ENCODE data around the gene CMTM6.
A peak's percentile ranks its signal among the peaks of the same experiment; 100 is the strongest.
"Not testable (repeated sequence)": the region's sequence is repeated elsewhere in the genome, so short reads cannot be mapped to it uniquely, and the experiment has no call there.

Gene CMTM6, protein sequence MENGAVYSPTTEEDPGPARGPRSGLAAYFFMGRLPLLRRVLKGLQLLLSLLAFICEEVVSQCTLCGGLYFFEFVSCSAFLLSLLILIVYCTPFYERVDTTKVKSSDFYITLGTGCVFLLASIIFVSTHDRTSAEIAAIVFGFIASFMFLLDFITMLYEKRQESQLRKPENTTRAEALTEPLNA

DNA sequence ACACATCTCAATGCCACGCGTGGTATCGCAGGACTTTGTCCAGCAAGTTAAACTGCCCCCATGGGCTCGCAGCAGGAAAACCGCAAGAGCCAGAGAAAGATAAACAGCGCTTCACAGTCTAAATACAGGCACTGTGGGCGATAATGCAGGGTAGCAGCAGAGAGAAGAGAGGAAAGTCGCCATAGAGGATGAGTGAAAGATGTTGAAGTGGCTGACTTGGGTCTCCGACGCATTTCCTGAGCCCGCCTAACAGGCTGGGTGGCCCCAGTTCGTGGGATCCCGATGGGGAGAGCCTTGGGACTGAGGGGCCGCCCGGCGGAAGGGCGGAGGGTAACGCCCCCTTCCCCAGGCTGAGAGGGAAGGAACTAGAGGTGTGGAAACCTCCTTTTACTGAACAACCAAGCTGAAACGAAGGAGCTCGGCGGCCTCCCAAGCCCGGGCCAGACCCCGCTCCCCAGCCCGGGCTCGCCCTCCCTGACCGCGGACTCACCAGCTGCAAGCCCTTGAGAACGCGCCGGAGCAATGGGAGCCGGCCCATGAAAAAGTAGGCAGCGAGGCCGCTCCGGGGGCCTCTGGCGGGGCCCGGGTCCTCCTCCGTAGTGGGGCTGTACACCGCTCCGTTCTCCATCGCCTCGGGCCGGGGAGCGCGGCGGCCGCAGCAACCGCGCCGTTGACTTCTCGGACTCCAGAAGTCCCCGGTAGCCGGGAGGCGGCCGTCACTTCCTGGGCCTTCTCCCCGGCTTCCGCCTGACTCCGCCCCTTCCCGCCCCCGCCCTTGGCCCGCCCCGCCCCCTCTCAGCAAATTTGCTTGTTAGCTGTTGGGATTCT, at the start of gene CMTM6:
Gene CMTM6 (minus strand): TSS at position 735 of the 828 bp plus-strand sequence. CDS start 107 bp downstream, at position 628.
- DNase-seq (ENCODE audit: low read depth in 3 of 3) = peak; percentile 42 to 71 (median 54)

DNA sequence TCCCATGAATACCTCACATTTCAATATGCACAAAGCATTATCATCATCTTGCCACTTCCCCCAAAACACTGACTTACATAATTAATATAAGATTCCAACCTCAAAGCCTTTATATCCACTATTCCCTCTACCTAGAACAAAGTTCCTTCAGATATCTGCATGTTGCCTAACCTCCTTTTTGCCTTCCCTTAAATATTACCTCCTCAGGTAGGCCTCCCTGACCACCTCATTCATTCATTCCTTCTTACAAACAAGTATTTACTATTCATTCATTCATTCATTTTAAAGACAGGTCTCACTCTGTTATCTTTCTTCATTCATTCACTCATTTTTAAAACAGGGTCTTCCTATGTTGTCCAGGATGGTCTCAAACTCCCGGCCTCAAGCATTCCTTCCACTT, 49.4 kb upstream of the CMTM6 start:
- no peak for DNase-seq (ENCODE audit: low read depth in 3 of 3)

DNA sequence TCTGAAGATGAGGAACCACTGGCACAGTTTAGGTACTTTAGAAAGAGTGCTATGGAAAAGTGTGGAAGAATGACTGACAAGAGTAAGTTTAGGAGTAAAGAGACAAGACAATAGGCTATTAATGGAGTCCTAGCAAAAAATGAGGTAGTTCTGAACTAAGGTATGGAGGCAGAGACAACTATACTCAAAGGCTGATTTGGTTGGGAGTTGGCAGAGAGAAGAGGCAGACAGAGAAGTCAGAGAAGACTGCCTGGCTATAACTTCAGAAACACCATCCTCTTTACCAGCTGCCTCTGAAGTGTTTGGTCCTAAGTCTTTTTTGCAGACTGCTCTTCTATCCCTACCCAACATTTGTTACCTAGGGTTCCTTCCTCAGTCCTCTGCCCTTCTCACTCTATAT, 48.8 kb upstream of the CMTM6 start:
- DNase-seq (ENCODE audit: low read depth in 3 of 3) = no peak

DNA sequence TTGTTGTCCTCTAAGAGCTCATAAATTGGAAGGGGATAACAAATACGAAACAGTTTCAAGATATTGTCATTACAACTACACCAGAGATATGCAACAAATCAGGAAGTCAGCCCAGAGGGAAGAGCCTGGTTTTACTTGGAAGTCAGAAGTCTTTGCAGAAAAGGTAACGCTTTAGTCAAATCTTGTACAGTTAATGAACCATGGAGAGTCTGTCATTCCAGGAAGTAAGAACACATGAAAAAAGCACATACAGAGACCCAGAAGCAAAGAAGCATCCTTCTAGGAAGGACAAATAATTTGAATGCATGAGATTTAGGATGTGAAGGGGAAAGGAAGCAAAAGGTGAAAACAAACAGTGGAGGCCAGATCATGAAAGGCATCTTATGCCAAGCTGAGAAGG, 48.4 kb upstream of the CMTM6 start:
- no peak for DNase-seq (ENCODE audit: low read depth in 3 of 3)

DNA sequence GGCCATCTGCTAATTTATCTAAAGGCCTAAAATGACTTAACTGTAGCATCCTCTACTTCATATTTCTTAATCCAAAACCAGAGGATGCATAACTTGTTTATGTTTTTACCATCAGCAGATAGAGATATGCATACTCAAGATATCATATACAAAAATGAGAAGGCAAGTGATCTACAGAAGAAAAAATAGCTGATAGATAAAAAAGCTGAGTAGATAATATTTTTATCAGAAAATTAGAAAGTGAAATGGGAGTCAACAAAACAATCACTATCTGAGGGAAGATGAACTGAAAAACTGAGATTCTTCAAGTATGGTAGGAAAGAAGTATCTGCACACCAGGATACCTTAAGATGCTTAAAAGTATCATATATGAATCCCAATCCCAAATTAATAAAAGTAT, 42.7 kb upstream of the CMTM6 start:
- DNase-seq (ENCODE audit: low read depth in 3 of 3) = no peak

DNA sequence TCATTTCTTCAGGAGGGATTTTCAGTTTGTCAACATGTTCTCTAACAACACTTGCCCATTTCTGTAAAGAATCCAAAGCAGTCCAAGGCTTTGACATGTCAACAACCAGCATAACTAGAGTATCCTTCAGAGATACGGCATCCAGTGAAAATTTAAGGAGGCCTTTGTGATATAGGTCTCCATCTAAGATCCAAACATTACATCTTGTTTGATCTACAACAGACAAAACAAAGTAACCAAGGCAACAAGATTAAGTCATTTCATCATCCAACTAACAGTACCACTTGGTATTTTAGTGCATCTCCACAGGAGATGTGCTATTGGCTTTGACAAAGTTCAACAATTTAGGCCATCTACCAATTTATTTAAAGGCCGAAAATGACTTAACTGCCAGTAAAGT, 42.2 kb upstream of the CMTM6 start:
- DNase-seq (ENCODE audit: low read depth in 3 of 3) = no peak

DNA sequence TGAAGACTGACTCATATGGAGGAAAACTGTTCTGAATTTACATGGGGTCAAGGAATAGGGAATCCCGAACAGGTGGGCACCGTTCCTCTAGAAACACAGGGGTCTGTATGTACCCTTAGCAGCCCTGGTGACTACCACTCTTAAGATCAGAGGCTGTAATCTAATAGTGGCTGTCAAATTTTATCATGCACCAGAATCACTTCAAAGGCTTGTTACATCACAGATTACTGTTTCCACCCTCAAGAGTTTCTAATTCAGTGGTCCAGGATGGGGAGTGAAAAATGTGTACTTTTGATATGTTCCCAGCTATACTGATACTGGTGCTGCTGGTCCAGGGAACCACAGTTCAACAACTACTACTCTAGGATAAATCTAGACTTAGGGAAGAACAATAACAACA, 40.2 kb upstream of the CMTM6 start:
- no peak for DNase-seq (ENCODE audit: low read depth in 3 of 3)

DNA sequence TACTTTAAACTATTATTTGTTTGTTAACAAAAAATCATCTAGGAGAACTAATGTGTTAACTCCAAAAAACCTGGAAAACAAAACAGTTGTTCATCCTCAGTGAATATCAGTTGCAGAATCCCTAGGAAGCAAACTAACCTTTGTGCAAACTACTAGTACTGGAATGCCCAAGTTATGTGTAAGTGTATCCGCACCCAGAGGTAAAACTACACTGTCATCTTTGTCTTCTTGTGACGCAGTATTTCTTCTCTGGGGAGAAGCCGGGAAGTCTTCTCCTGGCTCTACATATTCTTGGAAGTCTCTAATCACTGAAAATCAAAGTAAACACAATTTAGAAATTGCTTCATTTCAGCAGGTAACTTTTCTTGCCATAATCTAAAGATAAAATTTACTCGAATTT, 38.2 kb upstream of the CMTM6 start:
- DNase-seq (ENCODE audit: low read depth in 3 of 3) = no peak

DNA sequence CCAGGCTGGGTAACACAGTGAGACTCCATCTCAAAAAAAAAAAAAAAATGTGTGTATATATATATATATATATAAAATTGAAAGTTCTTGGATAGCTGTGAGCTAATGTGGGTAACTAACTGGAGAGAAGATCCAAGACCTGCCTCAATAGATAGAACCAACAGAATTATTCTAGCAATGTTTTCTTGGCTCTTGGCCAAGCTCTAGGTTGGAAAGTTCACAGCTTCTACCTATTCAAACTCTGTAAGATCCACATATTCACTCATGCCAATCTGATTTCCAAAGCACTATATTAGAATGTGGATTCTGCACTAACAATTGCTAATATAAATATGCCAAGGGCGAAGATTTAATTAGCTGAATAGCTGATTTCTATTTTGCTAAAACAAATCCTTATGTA, 29.8 kb upstream of the CMTM6 start:
- no peak for DNase-seq (ENCODE audit: low read depth in 3 of 3)

DNA sequence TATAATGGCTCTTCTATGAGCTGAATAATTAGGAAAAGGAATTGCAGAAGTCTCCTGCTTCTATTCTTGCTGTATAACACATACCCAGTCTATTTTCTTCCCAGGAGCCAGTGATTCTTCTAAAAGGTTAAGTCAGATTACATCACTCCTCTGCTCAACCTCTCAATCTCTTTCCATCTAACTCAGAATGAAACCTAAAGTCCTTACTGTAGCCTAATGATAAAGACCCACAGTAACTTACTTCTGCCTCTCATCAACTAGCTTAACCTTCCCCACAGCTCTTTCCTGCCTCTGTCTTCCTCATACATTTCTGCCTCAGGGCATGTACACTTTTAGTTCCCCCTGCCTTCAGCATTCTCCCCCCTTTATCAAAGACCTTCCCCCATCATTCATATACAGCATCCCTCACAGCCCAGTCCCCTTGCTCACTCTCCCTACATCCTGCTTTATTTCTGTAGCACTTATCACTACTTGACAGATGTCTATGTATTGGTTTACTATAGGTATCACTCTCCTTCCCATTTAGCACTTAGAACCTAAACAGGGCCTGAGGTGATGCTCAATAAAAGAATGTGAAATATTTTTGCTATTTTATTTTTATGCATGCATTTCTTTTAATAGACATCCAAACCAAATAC, 28.5 kb upstream of the CMTM6 start:
- DNase-seq (ENCODE audit: low read depth in 3 of 3) = no peak

DNA sequence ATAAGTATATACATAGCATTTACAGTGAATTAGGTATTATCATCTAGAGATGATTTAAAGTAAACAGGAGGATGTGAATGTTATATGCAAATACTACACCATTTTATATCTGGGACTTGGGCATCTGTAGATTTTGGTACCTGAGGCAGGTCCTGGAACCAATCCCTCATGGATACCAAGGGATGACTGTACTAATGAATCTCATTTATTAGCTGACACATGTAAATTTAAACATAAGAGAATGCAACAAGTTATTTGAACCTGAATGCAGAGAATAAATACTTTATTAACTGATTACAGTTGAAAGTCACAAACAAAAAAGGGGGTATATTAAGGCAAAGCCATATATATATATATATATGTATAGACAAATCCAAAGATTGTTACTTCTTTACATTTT, 23.1 kb upstream of the CMTM6 start:
- no peak for DNase-seq (ENCODE audit: low read depth in 3 of 3)

DNA sequence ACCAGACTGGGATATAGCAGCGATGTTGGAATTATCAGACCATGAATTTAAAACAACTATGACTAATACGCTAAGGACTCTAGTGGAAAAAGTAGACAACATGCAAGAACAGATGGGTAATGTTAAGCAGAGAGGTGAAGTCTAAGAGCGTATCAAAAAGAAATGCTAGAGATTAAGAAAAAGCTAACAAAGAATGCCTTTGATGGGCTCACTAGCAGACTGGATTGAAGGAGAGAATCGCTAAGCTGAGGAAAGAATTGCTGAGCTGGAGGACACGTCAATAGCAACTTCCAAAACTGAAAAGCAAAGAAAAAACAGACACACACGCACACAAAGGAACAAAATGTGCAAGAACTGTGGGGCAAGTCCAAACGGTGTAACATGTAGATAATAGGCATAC, 20.0 kb upstream of the CMTM6 start:
- DNase-seq (ENCODE audit: low read depth in 3 of 3) = no peak

DNA sequence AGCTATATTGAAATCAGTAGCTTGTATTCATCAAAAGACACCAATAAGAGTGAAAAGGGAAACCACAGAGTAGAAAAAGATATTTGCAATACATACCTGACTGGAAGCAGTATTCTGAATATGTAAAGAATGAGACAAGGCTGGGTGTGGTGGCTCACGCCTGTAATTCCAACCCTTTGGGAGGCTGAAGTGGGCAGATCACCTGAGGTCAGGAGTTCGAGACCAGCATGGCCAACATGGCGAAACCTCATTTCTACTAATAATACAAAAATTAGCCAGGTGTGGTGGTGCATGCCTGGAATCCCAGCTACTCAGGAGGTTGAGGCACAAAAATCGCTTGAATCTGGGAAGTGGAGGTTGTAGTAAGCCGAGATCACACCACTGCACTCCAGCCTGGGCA, 16.3 kb upstream of the CMTM6 start:
- not testable (repeated sequence) for DNase-seq (ENCODE audit: low read depth in 3 of 3)

DNA sequence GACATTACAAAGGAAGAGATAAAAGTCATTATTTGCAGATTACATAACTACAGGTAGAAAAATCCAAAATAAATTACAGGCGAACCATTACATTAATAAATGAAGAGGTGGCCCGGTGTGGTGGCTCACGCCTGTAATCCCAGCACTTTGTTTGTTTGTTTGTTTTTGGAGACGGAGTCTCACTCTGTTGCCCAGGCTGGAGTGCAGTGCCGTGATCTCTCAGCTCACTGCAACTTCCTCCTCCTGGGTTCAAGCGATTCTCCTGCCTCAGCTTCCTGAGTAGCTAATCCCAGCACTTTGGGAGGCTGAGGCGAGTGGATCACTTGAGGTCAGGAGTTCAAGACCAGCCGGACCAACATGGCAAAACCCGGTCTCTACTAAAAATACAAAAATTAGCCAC, 14.1 kb upstream of the CMTM6 start:
- not testable (repeated sequence) for DNase-seq (ENCODE audit: low read depth in 3 of 3)

DNA sequence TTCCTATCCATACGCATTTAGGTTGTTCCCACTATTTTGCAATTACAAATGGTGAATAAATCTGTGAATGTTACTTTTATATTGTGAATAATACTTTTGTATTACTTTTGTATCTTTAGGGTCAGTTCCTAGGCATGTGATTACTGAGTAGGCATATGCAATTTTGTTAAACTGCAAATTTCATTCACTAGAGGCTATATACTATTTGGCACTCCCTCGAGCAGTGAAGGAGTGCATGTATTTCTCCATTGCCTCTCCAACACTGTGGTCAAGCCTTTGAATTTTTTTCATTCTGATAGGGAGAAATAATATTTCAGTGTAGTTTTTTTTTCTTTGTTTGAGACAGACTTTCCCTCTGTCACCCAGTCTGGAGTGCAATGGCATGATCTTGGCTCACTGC, 8.4 kb upstream of the CMTM6 start:
- no peak for DNase-seq (ENCODE audit: low read depth in 3 of 3)

DNA sequence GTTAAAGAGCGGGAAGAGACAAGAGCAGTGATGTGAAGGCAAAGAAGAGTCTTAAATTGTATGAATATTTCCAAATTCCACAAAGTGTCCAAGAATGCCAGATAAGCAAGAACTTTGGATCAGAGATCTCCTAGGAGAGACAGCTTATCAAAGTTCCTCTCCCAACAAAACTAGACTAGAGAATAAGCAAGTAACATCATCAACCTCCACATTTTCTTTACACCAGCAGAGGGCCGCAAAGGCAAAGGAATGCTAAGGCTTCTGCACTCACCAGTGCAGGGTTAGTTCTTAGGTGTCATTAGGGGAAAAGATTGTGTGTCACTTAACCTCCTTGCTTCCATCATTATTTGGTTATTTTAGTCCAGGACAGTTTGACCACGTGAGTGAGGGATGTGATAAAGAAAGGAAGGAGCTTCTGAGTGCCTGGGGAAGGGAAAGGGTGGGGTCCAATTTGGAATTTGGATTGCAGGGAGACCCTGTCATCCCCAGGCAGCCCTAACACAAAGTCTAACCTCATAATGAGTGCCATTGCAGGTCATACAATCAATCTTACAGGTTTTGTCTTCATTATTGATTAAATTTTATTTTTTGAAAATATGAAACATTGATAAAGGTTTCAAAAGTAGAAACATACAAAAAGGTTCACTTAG, 7.5 kb upstream of the CMTM6 start:
- peak; percentile 19 to 46 (median 44) for DNase-seq (ENCODE audit: low read depth in 3 of 3)

DNA sequence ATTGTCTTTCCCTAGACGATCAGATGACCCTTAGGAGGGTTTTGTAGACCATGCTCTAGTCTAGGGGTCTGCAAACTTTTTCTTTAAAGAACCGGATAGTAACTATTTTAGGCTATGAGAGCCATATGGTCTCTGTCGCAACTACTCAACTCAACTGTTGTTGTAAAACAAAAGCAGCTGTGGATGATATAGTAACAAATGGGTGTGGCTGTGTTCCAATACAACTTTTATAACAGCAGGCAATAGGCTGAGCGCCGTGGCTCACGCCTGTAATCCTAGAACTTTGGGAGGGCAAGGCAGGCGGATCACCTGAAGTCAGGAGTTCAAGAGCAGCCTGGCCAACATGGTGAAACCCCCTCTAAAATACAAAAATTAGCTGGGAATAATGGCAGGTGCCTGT, 6.1 kb upstream of the CMTM6 start:
- no peak for DNase-seq (ENCODE audit: low read depth in 3 of 3)

DNA sequence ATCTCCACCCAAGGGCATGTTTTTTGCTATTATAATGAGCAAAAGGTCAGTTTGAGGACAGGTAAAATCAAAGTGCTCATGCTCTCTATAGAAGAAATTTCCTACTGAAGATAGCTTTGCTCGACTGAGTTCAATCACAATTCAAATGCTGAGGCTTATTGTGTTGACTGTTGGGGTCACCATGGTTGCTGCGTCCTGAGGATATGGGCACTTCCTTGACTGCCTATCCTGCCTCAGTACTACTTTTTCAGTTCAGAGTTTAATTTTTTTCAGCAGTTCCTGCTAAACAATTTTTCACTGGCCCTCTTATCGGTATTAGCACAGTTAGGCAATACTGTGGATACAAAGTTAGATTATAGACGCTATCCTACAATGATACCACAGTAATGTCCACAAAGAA, 3.8 kb upstream of the CMTM6 start:
- no peak for DNase-seq (ENCODE audit: low read depth in 3 of 3)

DNA sequence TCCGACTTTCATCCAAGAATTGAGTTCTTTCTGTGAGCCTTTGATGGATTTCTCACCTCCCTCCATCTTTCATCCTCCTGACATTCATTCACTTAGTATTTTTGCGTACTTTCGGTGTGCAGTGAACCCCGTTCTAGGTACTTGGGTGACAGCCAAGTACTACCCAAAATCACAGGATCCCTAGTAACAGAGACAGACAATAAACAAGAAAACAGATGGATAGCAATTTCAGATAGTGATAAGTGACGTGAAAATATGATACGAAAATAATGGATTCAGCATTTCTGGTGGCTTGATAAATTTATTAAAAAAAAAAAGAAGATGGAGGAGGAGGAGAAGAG, 264 bp upstream of the CMTM6 start:
- no peak for DNase-seq (ENCODE audit: low read depth in 3 of 3)

DNA sequence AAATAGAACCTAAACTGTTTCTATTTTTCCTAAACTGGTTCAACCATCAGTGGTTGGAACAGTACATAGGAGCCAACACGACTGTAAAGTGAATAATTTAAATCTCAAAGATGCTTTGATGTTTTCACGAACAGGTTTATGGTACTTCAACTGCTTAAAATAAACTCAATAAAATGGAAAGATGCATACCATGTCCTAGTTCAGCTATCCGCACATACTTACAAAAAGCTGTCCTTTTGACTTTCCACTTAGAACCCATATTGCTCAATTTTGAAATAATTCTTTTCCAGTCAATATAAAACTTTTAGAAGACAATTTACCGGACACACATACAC, 902 bp downstream of the CMTM6 start:
- no peak for DNase-seq (ENCODE audit: low read depth in 3 of 3)

DNA sequence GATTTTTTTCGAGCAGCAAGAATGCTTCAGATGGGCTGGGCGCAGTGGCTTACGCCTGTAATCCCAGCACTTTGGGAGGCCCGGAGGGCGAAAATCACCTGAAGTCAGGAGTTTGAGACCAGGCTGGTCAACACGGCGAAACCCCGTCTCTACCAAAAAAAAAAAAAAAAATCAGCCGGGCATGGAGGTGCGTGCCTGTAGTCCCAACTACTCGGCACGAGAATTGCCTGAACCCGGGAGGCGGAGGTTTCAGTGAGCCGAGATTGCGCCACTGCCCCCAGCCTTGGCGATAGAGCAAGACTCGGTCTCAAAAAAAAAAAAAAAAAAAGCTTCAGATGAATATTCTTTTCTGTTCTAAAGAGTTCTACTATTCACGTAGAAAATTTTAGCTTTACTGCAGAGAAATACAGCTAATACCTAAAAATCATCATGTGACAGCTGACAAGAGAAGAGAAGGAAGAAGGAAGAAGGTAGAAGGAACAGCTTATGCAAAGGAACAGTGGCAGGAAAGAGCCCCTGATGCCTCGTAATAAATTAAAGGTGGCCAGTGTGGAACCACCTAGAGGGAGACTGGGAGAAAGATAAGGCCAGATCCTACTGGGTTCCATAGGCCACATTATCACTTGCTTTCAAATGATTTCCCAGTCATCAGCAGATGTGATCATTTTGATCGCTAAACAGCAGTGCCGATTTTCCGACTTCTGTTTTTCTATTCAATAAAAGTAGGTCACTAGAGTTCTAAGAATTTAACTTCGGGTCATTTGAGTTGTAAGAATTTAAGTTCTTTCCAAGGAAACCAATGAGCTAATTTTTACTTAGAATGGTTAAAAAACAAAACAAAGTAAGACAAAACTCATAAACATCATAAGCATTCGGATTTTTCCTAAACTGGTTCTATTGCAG, 1.5 kb downstream of the CMTM6 start:
- DNase-seq (ENCODE audit: low read depth in 3 of 3) = no peak

DNA sequence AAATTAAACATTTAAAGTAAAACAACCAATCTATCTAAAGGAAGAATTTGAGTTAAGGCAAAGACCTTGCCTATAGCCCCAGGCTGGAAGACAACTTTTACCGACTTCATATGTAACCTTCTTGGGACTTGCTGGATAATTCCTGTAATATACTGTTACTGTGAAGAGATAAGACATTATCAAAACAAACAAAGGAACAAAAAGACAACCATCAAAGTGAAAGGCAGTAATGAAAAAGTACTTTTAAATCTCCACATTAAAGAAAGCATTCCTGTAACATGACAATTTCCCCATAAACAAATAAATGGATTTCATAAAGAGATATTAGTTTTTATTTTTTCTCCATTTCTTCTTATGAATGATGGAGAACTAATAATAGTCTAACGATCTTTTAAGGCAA, 2.4 kb downstream of the CMTM6 start:
- no peak for DNase-seq (ENCODE audit: low read depth in 3 of 3)

Measured in stimulated activated CD4-positive, alpha-beta T cell treated with anti-CD3 and anti-CD28 coated beads, TNF-alpha, amount 100 ng/mL, for 24 hours (primary cell).